Vagina (tissue), 2 donors: Measurements from ENCODE around the gene TBC1D22A.

Experiments used
- POLR2A ChIP-seq, 2 donors: fragments of 450-650 bp; IDR thresholded peaks; one replicate each; pipeline ENCODE4 v1.6.1; 2017; ENCODE audit warnings: antibody characterized with exemption in 2 of 2, mild to moderate bottlenecking in 2 of 2, moderate library complexity in 2 of 2
- TF ChIP-seq, protein P1 (sequence below), 3 experiments: fragments of 450-650 bp in 2 of 3; fragments of 200-600 bp in 1 of 3; sonication (generic) in 1 of 3; IDR thresholded peaks; one replicate each; pipeline ENCODE4 v1.5.1; 2017 to 2019; ENCODE audit warnings: antibody characterized with exemption in 3 of 3, mild to moderate bottlenecking in 2 of 3, moderate library complexity in 2 of 3

DNA sequence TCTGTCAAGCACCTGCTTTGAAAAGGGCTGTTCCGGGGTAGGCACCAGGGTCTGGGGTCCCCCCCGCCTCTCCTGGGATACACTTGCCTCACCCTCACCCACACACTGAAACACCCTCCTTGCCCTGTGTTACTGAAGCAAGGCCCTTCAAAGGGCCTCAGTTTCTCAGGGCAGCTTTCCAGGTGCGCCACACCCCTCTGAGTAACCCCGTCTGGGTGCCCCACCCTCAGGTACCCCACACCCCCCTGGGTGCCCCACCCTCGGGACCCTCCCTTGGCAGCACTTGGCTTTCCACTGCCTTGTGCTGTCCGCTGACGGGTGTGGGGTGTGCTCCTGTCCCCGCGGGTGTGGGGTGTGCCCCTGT, 413.6 kb downstream of the TBC1D22A start:
- TF ChIP-seq, protein P1, sequence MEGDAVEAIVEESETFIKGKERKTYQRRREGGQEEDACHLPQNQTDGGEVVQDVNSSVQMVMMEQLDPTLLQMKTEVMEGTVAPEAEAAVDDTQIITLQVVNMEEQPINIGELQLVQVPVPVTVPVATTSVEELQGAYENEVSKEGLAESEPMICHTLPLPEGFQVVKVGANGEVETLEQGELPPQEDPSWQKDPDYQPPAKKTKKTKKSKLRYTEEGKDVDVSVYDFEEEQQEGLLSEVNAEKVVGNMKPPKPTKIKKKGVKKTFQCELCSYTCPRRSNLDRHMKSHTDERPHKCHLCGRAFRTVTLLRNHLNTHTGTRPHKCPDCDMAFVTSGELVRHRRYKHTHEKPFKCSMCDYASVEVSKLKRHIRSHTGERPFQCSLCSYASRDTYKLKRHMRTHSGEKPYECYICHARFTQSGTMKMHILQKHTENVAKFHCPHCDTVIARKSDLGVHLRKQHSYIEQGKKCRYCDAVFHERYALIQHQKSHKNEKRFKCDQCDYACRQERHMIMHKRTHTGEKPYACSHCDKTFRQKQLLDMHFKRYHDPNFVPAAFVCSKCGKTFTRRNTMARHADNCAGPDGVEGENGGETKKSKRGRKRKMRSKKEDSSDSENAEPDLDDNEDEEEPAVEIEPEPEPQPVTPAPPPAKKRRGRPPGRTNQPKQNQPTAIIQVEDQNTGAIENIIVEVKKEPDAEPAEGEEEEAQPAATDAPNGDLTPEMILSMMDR (IDR thresholded peaks at IDR 0.05), result no peak
- no peak for TF ChIP-seq POLR2A (IDR thresholded peaks at IDR 0.05)
